ENCODE data around the gene SNPH. TPM values are rescaled to one million over a fixed set of nuclear protein-coding genes. Genes with fewer than 3 reads are reported as not detected.

SNPH gene
- total RNA-seq, 6 experiments from 2014 or later = 12.0 to 15.3 (median 13.3) TPM

DNA sequence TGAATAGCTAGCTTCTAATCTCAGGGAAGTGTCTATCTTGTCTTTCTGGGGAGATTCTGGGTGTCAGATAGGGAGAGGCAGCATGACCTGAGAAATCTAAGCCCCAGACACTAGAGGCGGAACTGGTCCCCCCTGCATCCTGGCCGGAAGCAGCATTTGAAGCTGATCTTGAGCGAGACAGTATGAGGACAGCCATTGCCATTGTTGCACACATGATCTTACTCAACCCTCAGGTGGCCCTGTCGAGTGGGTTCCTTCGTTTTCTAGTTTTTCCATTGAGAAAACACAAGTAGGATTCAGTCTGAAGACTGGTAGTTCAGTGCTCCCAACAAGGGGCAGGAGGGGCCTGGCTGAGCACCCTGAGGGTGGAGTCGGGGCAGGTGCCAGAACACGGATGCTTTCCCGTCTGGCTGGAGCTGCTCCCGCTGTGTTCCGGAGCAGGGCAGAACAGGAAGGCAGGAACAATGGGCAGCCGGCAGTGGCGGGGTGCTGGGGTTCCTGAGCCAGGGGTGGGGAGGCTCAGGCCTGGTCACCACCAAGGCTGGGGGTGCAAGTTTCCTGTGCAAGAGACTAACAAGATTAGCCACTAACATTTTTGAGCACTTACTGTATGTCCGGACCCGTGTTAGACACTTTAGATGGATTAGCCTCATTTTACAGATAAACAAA is 70.7 kb downstream of the SNPH start:
- Mint-ChIP-seq H3K9me3 (no peaks in the 10 kb centered on the region), H3K36me3 (ENCODE audit: low read depth) (peaks cover 15% of the 10 kb centered on the region), H3K4me3 (0 out of 2 replicates have a peak overlapping the region, but pooled peaks have one; percentile 9), H3K27me3 (ENCODE audit: insufficient read depth) (peaks cover 2% of the 10 kb centered on the region; the same call in 1 of the 2 replicates), H3K27ac (peak overlapping the region; percentile 68), H3K4me1 (ENCODE audit: low read depth) (peaks cover 44% of the 10 kb centered on the region)
- no peak for DNase-seq
- TF ChIP-seq, protein P1, sequence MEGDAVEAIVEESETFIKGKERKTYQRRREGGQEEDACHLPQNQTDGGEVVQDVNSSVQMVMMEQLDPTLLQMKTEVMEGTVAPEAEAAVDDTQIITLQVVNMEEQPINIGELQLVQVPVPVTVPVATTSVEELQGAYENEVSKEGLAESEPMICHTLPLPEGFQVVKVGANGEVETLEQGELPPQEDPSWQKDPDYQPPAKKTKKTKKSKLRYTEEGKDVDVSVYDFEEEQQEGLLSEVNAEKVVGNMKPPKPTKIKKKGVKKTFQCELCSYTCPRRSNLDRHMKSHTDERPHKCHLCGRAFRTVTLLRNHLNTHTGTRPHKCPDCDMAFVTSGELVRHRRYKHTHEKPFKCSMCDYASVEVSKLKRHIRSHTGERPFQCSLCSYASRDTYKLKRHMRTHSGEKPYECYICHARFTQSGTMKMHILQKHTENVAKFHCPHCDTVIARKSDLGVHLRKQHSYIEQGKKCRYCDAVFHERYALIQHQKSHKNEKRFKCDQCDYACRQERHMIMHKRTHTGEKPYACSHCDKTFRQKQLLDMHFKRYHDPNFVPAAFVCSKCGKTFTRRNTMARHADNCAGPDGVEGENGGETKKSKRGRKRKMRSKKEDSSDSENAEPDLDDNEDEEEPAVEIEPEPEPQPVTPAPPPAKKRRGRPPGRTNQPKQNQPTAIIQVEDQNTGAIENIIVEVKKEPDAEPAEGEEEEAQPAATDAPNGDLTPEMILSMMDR (IDR thresholded peaks at IDR 0.05) = no peak

DNA sequence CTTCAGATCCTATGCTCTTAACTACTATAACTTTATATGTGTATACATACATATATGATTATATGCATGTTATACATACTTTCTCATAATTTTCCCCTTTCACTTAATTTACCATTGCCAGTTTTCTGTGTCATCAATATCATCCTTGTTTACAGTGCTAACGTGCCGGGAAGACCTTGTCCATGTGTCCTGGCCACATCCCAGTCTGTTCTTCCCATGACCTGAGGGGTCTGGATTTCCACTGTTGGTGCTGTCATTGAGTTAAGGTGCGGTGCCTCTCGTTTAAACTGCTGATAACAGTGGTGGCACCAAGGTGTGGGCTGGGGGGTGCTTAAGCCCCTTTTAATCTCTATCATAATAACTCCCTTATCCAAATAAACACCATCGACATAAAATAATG is 71.3 kb downstream of the SNPH start:
- H3K27ac Mint-ChIP-seq = no peak overlapping the region
- H3K4me3 Mint-ChIP-seq = no peak overlapping the region
- H3K4me1 Mint-ChIP-seq (ENCODE audit: low read depth) = peaks cover 49% of the 10 kb centered on the region
- peaks cover 14% of the 10 kb centered on the region for H3K36me3 Mint-ChIP-seq (ENCODE audit: low read depth)
- no peaks in the 10 kb centered on the region for H3K9me3 Mint-ChIP-seq
- peaks cover 2% of the 10 kb centered on the region; the same call in 1 of the 2 replicates for H3K27me3 Mint-ChIP-seq (ENCODE audit: insufficient read depth)
- no peak for DNase-seq
- TF ChIP-seq, protein P1 (IDR thresholded peaks at IDR 0.05) = no peak

DNA sequence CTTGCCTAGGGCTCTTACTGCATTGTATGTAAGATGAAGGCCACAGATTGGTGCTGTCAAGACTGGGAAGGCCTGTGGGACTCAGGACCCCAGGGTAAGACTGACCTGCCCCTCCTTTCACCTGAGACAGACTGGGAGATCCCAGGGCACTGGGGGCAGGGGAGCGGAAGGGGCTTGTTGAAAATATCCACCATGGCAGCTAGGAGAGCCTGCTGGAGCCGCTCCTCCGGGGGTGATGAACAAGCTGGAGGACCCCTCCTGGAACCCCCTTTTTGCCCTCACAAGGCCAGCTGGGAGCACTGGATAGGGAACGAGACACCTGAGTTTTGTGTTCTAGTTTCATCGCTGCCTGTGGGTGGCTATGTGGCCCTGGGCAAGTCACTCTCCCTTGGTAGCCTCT is 72.0 kb downstream of the SNPH start:
- H3K27ac Mint-ChIP-seq = no peak overlapping the region
- H3K4me3 Mint-ChIP-seq = no peak overlapping the region
- TF ChIP-seq, protein P1 (IDR thresholded peaks at IDR 0.05) = no peak
- H3K4me1 Mint-ChIP-seq (ENCODE audit: low read depth) = peaks cover 51% of the 10 kb centered on the region
- H3K9me3 Mint-ChIP-seq = no peaks in the 10 kb centered on the region
- no peak for DNase-seq
- H3K27me3 Mint-ChIP-seq (ENCODE audit: insufficient read depth) = peaks cover 2% of the 10 kb centered on the region; the same call in 1 of the 2 replicates
- H3K36me3 Mint-ChIP-seq (ENCODE audit: low read depth) = peaks cover 8% of the 10 kb centered on the region

DNA sequence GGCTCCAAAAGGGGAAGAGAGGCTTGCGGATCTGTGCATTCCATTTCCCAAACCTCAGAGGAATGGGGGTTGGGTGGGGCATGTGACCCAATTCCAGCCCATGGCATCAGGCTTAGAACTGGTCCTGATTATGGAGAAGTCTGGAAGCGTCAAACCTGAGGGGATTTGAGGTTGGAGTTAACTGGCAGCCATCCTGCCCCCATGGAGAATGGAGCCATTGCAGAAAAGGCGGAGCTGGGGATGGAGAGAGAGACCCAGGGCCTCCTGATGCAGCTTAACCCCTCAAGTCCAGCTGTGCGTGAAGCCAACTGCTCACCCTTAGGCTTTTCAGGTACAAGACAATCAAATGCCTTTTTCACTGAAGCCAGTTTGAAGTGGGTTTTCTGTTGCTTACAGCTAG is 72.7 kb downstream of the SNPH start:
- Mint-ChIP-seq H3K27me3 (ENCODE audit: insufficient read depth) (peaks cover 2% of the 10 kb centered on the region; the same call in 1 of the 2 replicates), H3K4me1 (ENCODE audit: low read depth) (peaks cover 57% of the 10 kb centered on the region), H3K36me3 (ENCODE audit: low read depth) (0 out of 2 replicates have a peak, but pooled peaks cover 2% of the 10 kb centered on the region), H3K27ac (no peak overlapping the region), H3K9me3 (no peaks in the 10 kb centered on the region), H3K4me3 (no peak overlapping the region)
- DNase-seq = no peak
- TF ChIP-seq, protein P1 (IDR thresholded peaks at IDR 0.05) = no peak

DNA sequence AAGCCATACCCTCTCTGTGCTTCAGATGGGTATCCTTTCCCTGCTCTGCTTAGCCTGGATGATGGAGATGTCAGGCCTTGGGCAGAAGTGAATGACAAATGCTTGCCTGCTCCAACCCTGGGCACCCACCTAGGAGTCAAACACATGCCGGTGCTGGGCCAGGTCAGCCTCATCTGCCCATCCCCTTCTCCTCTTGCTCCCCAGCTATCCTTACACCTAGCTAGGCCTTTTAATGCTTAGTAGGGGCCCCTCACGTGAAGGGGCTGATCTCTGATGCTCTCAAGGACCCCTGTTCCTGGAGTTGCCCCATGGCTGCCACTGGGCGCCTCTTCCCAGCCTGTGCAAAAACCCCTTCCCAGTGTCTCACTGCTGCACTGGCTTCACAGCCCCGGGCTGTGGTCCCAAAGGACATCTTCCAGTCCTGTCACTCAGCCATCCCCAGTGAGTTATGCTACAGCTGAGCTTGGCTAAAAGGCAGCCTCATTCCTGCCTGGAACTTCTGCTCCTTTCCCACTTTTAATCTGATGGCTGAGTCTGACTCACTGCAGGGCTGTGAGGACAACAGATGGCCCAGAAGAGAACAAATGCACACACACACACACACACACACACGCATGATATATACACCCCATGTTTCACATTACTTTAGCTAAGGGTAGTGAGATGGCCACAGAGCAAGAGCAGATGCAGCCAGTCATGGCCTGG is 75.6 kb downstream of the SNPH start:
- peak overlapping the region; percentile 58 for H3K27ac Mint-ChIP-seq

More for the DNA sequence above, 75.6 kb downstream of the SNPH start:
- Mint-ChIP-seq H3K9me3 (no peaks in the 10 kb centered on the region), H3K27me3 (ENCODE audit: insufficient read depth) (no peaks in the 10 kb centered on the region), H3K36me3 (ENCODE audit: low read depth) (peaks cover 19% of the 10 kb centered on the region; the same call in 1 of the 2 replicates), H3K4me3 (no peak overlapping the region), H3K4me1 (ENCODE audit: low read depth) (peaks cover 63% of the 10 kb centered on the region)
- DNase-seq = peak; percentile 66
- TF ChIP-seq, protein P1 (IDR thresholded peaks at IDR 0.05) = no peak

All from HFFc6 (cell line).